IMR-90 (cell line): ENCODE data around the gene TOGARAM2. TPM values are rescaled to one million over a fixed set of nuclear protein-coding genes. Genes with fewer than 3 reads are reported as not detected.

Experiments used
- ATAC-seq: fragments of 200-7000 bp; cut with Tn5 transposase; 2 replicates; pipeline ENCODE4 v1.9.1; 2020; ENCODE audit warnings: low read depth, mild to moderate bottlenecking, moderate library complexity
- BruUV-seq: library from RNA; stranded (reverse); fragments of 400-500 nt; replicated peaks from 2 replicates; lab custom pipeline; 2021; lab: Mats Ljungman, UMichigan
- CTCF ChIA-PET: fragments of 300-600 bp; formaldehyde crosslinking; extraction: SDS; loops from one replicate; lab custom pipeline; 2021; ENCODE audit warnings: antibody characterized with exemption; lab: Yijun Ruan, JAX
- POLR2A ChIA-PET: fragments of 300-600 bp; sonication (Branson Sonifier 250); formaldehyde crosslinking; loops from one replicate; lab custom pipeline; 2022; ENCODE audit warnings: antibody characterized with exemption; ENCODE audit not compliant: unreplicated experiment; lab: Charles Lee
- DNase-seq: peaks from one replicate; pipeline ENCODE4 v3.0.0; 2013
- H2AFZ ChIP-seq: replicated peaks from 2 replicates; pipeline ENCODE3; 2013; ENCODE audit warnings: low read length, mild to moderate bottlenecking; ENCODE audit not compliant: poor library complexity
- H2AK5ac ChIP-seq: 2 replicates; pipeline ENCODE4 v1.6.1; 2013; ENCODE audit warnings: low read depth, low read length, inconsistent platforms
- H2AK9ac ChIP-seq: replicated peaks from 2 replicates; pipeline ENCODE3; 2013; ENCODE audit warnings: mild to moderate bottlenecking, low read depth, low read length, moderate library complexity; ENCODE audit not compliant: poor library complexity
- H2BK120ac ChIP-seq: 2 replicates; pipeline ENCODE4 v1.6.1; 2013; ENCODE audit warnings: low read depth, low read length, inconsistent platforms
- H2BK15ac ChIP-seq: 3 replicates; pipeline ENCODE4 v1.6.1; 2013; ENCODE audit warnings: low read depth, low read length, inconsistent platforms
- H2BK20ac ChIP-seq: 2 replicates; pipeline ENCODE4 v1.6.1; 2013; ENCODE audit warnings: low read depth, mild to moderate bottlenecking, inconsistent platforms, low read length, moderate library complexity
- H2BK5ac ChIP-seq: 2 replicates; pipeline ENCODE4 v1.6.1; 2013; ENCODE audit warnings: mild to moderate bottlenecking, low read depth, low read length, inconsistent platforms; ENCODE audit not compliant: poor library complexity, severe bottlenecking
- H3K14ac ChIP-seq: replicated peaks from 2 replicates; pipeline ENCODE4 v1.6.1; 2013; ENCODE audit warnings: low read depth, low read length, inconsistent platforms
- H3K18ac ChIP-seq: 2 replicates; pipeline ENCODE4 v1.6.1; 2013; ENCODE audit warnings: low read depth, low read length, control low read depth
- H3K23ac ChIP-seq: 2 replicates; pipeline ENCODE4 v1.6.1; 2013; ENCODE audit warnings: low read depth, low read length, inconsistent platforms
- H3K27ac ChIP-seq: 2 replicates; pipeline ENCODE4 v1.5.1; 2013; ENCODE audit warnings: mild to moderate bottlenecking, control low read depth, low read length; ENCODE audit not compliant: insufficient read depth
- H3K27me3 ChIP-seq: 2 replicates; pipeline ENCODE4 v1.6.1; 2013; ENCODE audit warnings: low read length; ENCODE audit not compliant: control insufficient read depth, insufficient read depth
- H3K36me3 ChIP-seq: 2 replicates; pipeline ENCODE4 v1.6.1; 2013; ENCODE audit warnings: low read length, mixed read lengths; ENCODE audit not compliant: control insufficient read depth, insufficient read depth
- H3K4ac ChIP-seq: 2 replicates; pipeline ENCODE4 v1.6.1; 2013; ENCODE audit warnings: low read depth, low read length, inconsistent platforms
- H3K4me1 ChIP-seq: 2 replicates; pipeline ENCODE4 v1.6.1; 2013; ENCODE audit warnings: low read length, mixed read lengths; ENCODE audit not compliant: control insufficient read depth, insufficient read depth
- H3K4me2 ChIP-seq: 2 replicates; pipeline ENCODE4 v1.6.1; 2013; ENCODE audit warnings: low read depth, mild to moderate bottlenecking, control low read depth, low read length, moderate library complexity
- H3K4me3 ChIP-seq: 2 replicates; pipeline ENCODE4 v1.5.1; 2013; ENCODE audit warnings: low read depth, mild to moderate bottlenecking, control low read depth, low read length, moderate library complexity; ENCODE audit not compliant: insufficient read depth
- H3K56ac ChIP-seq: 2 replicates; pipeline ENCODE4 v1.6.1; 2013; ENCODE audit warnings: low read length, inconsistent platforms; ENCODE audit not compliant: insufficient read depth; ENCODE audit errors: extremely low read depth
- H3K79me1 ChIP-seq, 2 experiments: 2 replicates each; pipeline ENCODE4 v1.6.1; 2013; ENCODE audit warnings: low read length in 2 of 2, inconsistent platforms in 1 of 2, low read depth in 1 of 2
- H3K9ac ChIP-seq: 2 replicates; pipeline ENCODE4 v1.6.1; 2013; ENCODE audit warnings: low read depth, low read length, control low read depth
- H3K9me1 ChIP-seq: 2 replicates; pipeline ENCODE4 v1.6.1; 2013; ENCODE audit warnings: low read length, inconsistent platforms; ENCODE audit not compliant: insufficient read depth
- H3K9me3 ChIP-seq: 2 replicates; pipeline ENCODE4 v1.6.1; 2013; ENCODE audit warnings: low read length; ENCODE audit not compliant: control insufficient read depth, insufficient read depth
- H4K20me1 ChIP-seq: 2 replicates; pipeline ENCODE4 v1.6.1; 2013; ENCODE audit warnings: low read length, inconsistent platforms; ENCODE audit not compliant: insufficient read depth
- H4K5ac ChIP-seq: 2 replicates; pipeline ENCODE4 v1.6.1; 2013; ENCODE audit warnings: mild to moderate bottlenecking, low read depth, low read length, control low read depth
- H4K8ac ChIP-seq, 2 experiments: 2 replicates each; pipeline ENCODE4 v1.6.1; 2013; ENCODE audit warnings: low read depth in 2 of 2, low read length in 2 of 2, control low read depth in 1 of 2, inconsistent platforms in 1 of 2
- H4K91ac ChIP-seq: 2 replicates; pipeline ENCODE4 v1.6.1; 2013; ENCODE audit warnings: low read depth, low read length, inconsistent platforms; ENCODE audit not compliant: insufficient read depth
- BHLHE40 ChIP-seq: fragments of 150-350 bp; IDR thresholded peaks from 2 replicates; pipeline ENCODE4 v1.6.1; 2016; ENCODE audit warnings: mild to moderate bottlenecking, low read depth, low read length
- CEBPB ChIP-seq: IDR thresholded peaks from 2 replicates; pipeline ENCODE4 v1.6.1; 2012; ENCODE audit warnings: low read depth, low read length, improper control_type of control experiment
- CHD1 ChIP-seq: IDR thresholded peaks from 2 replicates; pipeline ENCODE4 v1.6.1; 2012; ENCODE audit warnings: low read depth, low read length, improper control_type of control experiment
- MAZ ChIP-seq: IDR thresholded peaks from 2 replicates; pipeline ENCODE4 v1.6.1; 2012; ENCODE audit warnings: low read depth, mild to moderate bottlenecking, low read length, improper control_type of control experiment, moderate library complexity, borderline replicate concordance
- POLR2A ChIP-seq: IDR thresholded peaks from 2 replicates; pipeline ENCODE4 v1.6.1; 2012; ENCODE audit warnings: mild to moderate bottlenecking, low read depth, low read length
- USF2 ChIP-seq: fragments of 150-350 bp; IDR thresholded peaks from 2 replicates; pipeline ENCODE4 v1.6.1; 2017; ENCODE audit warnings: mild to moderate bottlenecking, antibody characterized with exemption, low read length, low read depth
- WGBS, 2 experiments: methylation state at CpG; one replicate each; pipeline versions ENCODE4 v1.1.5 to v1.1.7; 2013; ENCODE audit warnings: missing lambda C conversion rate in 2 of 2; ENCODE audit not compliant: insufficient read length in 1 of 2; ENCODE audit errors: extremely low coverage in 2 of 2; 5-methylcytosine and 5-hydroxymethylcytosine counted together
- dilution Hi-C: fragments of 300-500 bp; cut with HindIII; formaldehyde crosslinking; loops from one replicate; pipeline ENCODE4 v1.14.3; 2018; ENCODE audit warnings: low sequenced_read_pairs; ENCODE audit not compliant: unreplicated experiment
- in situ Hi-C: fragments of 300-500 bp; cut with MboI; formaldehyde crosslinking; loops from 3 replicates; pipeline ENCODE4 v1.14.3; 2019; ENCODE audit warnings: low sequenced_read_pairs, inconsistent platforms, mixed read lengths
- intact Hi-C: fragments of 100-400 bp; cut with micrococcal nuclease; formaldehyde crosslinking; loops from 2 replicates; pipeline ENCODE4 v1.10.0; 2022
- polyA plus RNA-seq, 3 experiments: library from polyadenylated mRNA; depleted of rRNA; stranded (reverse); fragments of >200 nt; gene quantifications; 2 replicates each; pipeline ENCODE4 v1.2.3, GENCODE V29; 2012; ENCODE audit warnings: low replicate concordance in 1 of 3
- total RNA-seq: library from RNA; depleted of rRNA; stranded (reverse); fragments of >200 nt; gene quantifications from 2 replicates; pipeline ENCODE4 v1.2.3, GENCODE V29; 2012

Gene TOGARAM2
- total and polyA plus RNA-seq, 2 of the 4 experiments (the other 2 are of a cell fraction) = under 0.01 to 0.38 TPM

- ATAC-seq (peak; percentile 16; the same call in 1 of the 2 replicates), DNase-seq (no peak)
- H2BK15ac ChIP-seq = no peak overlapping the region
- no peak overlapping the region for H3K14ac ChIP-seq
- H3K27ac ChIP-seq = no peak overlapping the region
- no peaks in the 10 kb centered on the region for H3K79me1 ChIP-seq
- H3K36me3 ChIP-seq = no peaks in the 10 kb centered on the region
- no peak overlapping the region for H2AK5ac ChIP-seq
- no peak overlapping the region for H4K8ac ChIP-seq
- H3K4me2 ChIP-seq = no peak overlapping the region
- no CpG with 5 or more reads among the region's 9 CpGs for WGBS, 2 experiments
- no peak overlapping the region for H3K23ac ChIP-seq
- no peak overlapping the region for H4K91ac ChIP-seq
- no peak overlapping the region for H3K4ac ChIP-seq
- no peaks in the 10 kb centered on the region; the same call in 1 of the 2 replicates for H4K20me1 ChIP-seq
- peak; percentile 7; the same call in 1 of the 2 replicates for TF ChIP-seq CEBPB
- TF ChIP-seq POLR2A = no peak
- no peak for TF ChIP-seq BHLHE40
- TF ChIP-seq USF2 = no peak
- no peak for TF ChIP-seq CHD1
- no peak for TF ChIP-seq MAZ
- no peak overlapping the region for H2BK5ac ChIP-seq
- in situ Hi-C loops = no loop called here
- POLR2A ChIA-PET = no interaction called here
- no peak overlapping the region; the same call in 1 of the 2 replicates for H3K18ac ChIP-seq
- intact Hi-C loops = no loop called here
- peak overlapping the region; percentile 58 for H2AFZ ChIP-seq
- H3K4me3 ChIP-seq = no peak overlapping the region
- H3K56ac ChIP-seq = no peak overlapping the region
- BruUV-seq = no TSS peak
- peaks cover 9% of the 10 kb centered on the region for H3K9me1 ChIP-seq
- H3K4me1 ChIP-seq = peaks cover 18% of the 10 kb centered on the region
- H3K9me3 ChIP-seq = no peaks in the 10 kb centered on the region
- no peak overlapping the region; the same call in 1 of the 2 replicates for H4K5ac ChIP-seq
- H2BK20ac ChIP-seq = no peak overlapping the region
- no peak overlapping the region for H3K9ac ChIP-seq
- no peak overlapping the region for H2BK120ac ChIP-seq
- CTCF ChIA-PET = no interaction called here
- H3K27me3 ChIP-seq = peaks cover 4% of the 10 kb centered on the region; the same call in 1 of the 2 replicates
- dilution Hi-C loops = no loop called here
- H2AK9ac ChIP-seq = no peak overlapping the region
These were observed 31.1 kb downstream of the TOGARAM2 start for GRCh38 chr2:29012211-29012681.
